Mesothelial cell of epicardium (in vitro differentiated cells): ENCODE measurements around the gene SAMD4B. TPM values are rescaled to one million over a fixed set of nuclear protein-coding genes. Genes with fewer than 3 reads are reported as not detected.

ENCODE experiments used
- DNase-seq, 2 experiments: peaks; one replicate each; pipeline ENCODE4 v3.0.0; 2021; ENCODE audit warnings: low spot score in 2 of 2; ENCODE audit not compliant: unreplicated experiment in 2 of 2
- H3K27ac Mint-ChIP-seq: 2 replicates; pipeline ENCODE4 v1.8.0; 2021; ENCODE audit warnings: mixed read lengths
- H3K27me3 Mint-ChIP-seq: 2 replicates; pipeline ENCODE4 v1.8.0; 2021; ENCODE audit warnings: low read depth, mixed read lengths
- H3K36me3 Mint-ChIP-seq: 2 replicates; pipeline ENCODE4 v1.8.0; 2021; ENCODE audit warnings: mixed read lengths
- H3K4me1 Mint-ChIP-seq: 2 replicates; pipeline ENCODE4 v1.8.0; 2021; ENCODE audit warnings: mixed read lengths
- H3K4me3 Mint-ChIP-seq: 2 replicates; pipeline ENCODE4 v1.8.0; 2021; ENCODE audit warnings: mild to moderate bottlenecking, moderate library complexity, mixed read lengths
- H3K9me3 Mint-ChIP-seq: 2 replicates; pipeline ENCODE4 v1.8.0; 2021; ENCODE audit warnings: mixed read lengths
- total RNA-seq: library from RNA; stranded (reverse); gene quantifications from 3 replicates; pipeline ENCODE4 v1.2.1, GENCODE V29; 2021
- TF ChIP-seq, protein P1 (sequence below): fragments of 200-600 bp; sonication (generic); IDR thresholded peaks from one replicate; pipeline ENCODE4 v1.5.0; 2021; ENCODE audit warnings: antibody characterized with exemption; ENCODE audit not compliant: unreplicated experiment

Gene SAMD4B
- total RNA-seq, 1 donor from 2014 or later: 128 TPM

DNA sequence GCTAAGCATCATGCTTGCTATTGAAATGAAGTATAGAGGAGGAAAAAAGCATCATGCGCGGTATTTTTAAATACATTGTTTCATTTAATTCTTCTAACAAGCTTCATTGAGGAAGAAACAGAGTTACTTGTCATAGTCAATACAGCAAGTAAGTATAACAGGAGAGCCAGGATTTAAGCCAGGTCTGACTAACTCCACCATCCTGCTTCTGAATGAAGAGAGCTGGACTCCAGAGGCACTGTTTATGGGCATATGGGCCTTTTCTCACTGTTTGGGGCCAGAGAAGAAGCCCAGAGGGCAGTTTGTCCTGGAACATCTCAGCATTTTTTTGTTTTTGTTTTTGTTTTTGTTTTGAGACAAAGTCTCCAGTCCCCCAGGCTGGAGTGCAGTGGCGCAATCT lies 7.9 kb downstream of the SAMD4B start:
- H3K9me3 Mint-ChIP-seq: no peaks in the 10 kb centered on the region
- H3K27ac Mint-ChIP-seq: no peak overlapping the region
- H3K4me3 Mint-ChIP-seq: no peak overlapping the region
- H3K27me3 Mint-ChIP-seq: no peaks in the 10 kb centered on the region
- TF ChIP-seq, protein P1, sequence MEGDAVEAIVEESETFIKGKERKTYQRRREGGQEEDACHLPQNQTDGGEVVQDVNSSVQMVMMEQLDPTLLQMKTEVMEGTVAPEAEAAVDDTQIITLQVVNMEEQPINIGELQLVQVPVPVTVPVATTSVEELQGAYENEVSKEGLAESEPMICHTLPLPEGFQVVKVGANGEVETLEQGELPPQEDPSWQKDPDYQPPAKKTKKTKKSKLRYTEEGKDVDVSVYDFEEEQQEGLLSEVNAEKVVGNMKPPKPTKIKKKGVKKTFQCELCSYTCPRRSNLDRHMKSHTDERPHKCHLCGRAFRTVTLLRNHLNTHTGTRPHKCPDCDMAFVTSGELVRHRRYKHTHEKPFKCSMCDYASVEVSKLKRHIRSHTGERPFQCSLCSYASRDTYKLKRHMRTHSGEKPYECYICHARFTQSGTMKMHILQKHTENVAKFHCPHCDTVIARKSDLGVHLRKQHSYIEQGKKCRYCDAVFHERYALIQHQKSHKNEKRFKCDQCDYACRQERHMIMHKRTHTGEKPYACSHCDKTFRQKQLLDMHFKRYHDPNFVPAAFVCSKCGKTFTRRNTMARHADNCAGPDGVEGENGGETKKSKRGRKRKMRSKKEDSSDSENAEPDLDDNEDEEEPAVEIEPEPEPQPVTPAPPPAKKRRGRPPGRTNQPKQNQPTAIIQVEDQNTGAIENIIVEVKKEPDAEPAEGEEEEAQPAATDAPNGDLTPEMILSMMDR: no peak
- H3K36me3 Mint-ChIP-seq: peaks cover 26% of the 10 kb centered on the region
- peaks cover 20% of the 10 kb centered on the region for H3K4me1 Mint-ChIP-seq
- DNase-seq: no peak

DNA sequence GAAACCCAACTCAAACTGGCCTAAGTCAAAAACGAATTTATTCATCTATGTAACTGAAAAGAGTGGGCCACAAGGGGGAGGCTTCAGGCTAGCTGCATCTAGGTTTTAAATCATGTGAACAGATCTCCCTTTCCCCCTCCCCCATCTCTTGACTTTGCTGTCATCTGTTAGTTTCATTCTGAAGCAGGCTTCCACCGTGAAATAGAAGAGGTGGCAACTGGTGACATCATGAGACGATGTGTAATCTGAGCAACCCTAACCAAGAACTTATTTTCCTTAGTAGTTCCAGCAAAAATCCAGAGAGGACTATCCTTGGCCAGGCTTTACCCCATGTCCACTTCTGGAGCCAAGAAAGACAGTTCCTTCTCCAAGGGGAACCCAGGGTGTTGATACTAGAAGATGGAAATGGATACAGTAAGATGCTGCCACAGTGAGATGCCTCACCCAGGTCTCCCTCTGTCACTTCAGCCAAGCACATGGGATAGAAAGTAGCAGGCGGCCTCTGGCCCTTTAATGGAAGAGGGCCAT lies 9.4 kb downstream of the SAMD4B start:
- TF ChIP-seq, protein P1: no peak
- DNase-seq: no peak
- H3K27me3 Mint-ChIP-seq: no peaks in the 10 kb centered on the region
- H3K27ac Mint-ChIP-seq: no peak overlapping the region
- H3K4me3 Mint-ChIP-seq: no peak overlapping the region
- H3K36me3 Mint-ChIP-seq: peaks cover 35% of the 10 kb centered on the region
- H3K9me3 Mint-ChIP-seq: no peaks in the 10 kb centered on the region
- H3K4me1 Mint-ChIP-seq: peaks cover 13% of the 10 kb centered on the region

DNA sequence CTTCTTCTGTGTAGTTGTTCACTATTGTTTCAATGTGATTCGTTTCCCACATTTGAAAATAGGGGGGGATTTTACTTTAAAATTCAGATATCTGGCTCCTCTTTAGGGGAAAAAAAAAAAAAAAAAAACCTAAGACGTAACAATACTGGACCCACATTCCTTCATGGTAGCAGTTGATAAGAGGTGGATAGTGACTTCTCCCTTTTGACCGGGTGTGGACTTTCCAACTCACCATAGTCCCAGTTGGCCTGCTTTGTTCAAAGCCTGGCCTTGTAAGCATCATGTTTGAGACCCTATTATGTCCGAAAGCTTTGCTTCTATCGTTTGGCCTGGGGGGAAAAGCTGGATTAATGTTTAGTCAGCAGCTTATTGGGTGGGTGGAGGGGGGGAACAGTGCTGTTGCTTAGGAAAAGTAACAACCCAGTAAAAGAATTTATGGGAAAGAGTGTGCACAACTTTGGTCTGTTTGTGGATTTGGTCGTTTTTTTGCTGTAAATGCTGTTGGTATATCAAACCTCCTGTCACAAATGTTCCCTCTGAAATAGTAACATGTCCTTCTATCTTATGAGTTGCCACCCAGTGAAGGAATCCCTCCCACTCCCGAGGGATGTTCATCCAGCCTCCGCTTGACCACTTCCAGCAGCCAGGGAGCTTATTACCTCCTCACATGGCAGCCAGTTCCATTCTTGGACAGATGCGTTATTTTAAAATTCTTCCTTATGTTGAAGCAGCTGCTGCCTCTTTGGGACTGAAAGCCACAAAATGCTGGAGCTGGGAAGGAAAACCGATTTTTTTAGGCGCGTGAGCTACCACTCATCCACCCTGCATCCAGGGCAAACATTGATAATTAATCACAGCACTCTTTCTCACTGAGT lies 10.4 kb downstream of the SAMD4B start:
- no peaks in the 10 kb centered on the region for H3K9me3 Mint-ChIP-seq

DNA sequence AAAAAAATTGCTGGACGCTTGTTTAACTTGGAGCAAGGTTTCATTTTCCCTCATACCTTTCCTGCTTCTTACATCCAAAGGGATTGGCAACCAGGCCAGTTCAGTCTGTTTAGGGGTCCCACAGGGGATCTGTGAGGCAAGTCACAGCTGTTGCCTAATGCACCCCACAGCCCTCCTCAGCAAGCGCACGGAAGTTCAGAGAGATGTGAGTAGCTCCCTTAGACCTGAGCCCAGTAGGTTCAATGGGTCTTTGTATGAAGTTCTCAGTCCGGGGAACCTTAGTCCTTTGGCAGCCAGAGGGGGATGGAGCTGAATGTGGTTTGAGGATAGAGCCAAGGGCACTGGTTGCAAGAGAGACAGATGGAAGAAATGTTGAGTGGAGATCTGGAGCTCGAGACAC lies 13.0 kb downstream of the SAMD4B start:
- Mint-ChIP-seq H3K9me3 (no peaks in the 10 kb centered on the region), H3K27ac (no peak overlapping the region), H3K4me1 (no peaks in the 10 kb centered on the region), H3K4me3 (no peak overlapping the region), H3K27me3 (no peaks in the 10 kb centered on the region), H3K36me3 (peaks cover 43% of the 10 kb centered on the region)
- no peak for DNase-seq
- TF ChIP-seq, protein P1: no peak

More for the DNA sequence above, 10.4 kb downstream of the SAMD4B start:
- TF ChIP-seq, protein P1: no peak
- peaks cover 7% of the 10 kb centered on the region for H3K4me1 Mint-ChIP-seq
- H3K4me3 Mint-ChIP-seq: no peak overlapping the region
- no peak overlapping the region for H3K27ac Mint-ChIP-seq
- peaks cover 43% of the 10 kb centered on the region for H3K36me3 Mint-ChIP-seq
- DNase-seq: no peak
- no peaks in the 10 kb centered on the region for H3K27me3 Mint-ChIP-seq

DNA sequence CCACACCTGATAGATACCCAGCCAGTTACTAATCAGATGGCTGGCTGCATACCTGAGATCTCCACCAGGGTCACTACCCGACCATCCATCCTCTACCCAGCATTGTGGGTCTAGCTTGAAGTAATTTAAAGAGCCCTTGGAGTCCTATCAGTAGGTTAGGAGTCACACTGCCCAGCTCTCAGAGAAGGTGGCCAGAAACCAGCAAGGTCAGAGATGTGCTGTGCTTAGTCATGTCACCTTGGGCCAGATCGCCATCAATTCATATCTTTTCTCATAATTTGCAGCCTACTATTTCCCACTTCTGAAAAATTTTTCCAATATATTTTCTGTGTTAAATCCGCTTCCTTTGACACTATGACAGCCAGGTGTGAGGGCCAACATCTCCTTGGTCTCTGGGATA lies 13.9 kb downstream of the SAMD4B start:
- DNase-seq: no peak
- no peak overlapping the region for H3K4me3 Mint-ChIP-seq
- H3K9me3 Mint-ChIP-seq: no peaks in the 10 kb centered on the region
- H3K36me3 Mint-ChIP-seq: peaks cover 48% of the 10 kb centered on the region
- no peak overlapping the region for H3K27ac Mint-ChIP-seq
- TF ChIP-seq, protein P1: no peak
- no peaks in the 10 kb centered on the region for H3K27me3 Mint-ChIP-seq
- H3K4me1 Mint-ChIP-seq: no peaks in the 10 kb centered on the region
